Measurements from ENCODE around the gene MAD1L1.
A peak's percentile ranks its signal among the peaks of the same experiment; 100 is the strongest.

The MAD1L1 gene

DNA sequence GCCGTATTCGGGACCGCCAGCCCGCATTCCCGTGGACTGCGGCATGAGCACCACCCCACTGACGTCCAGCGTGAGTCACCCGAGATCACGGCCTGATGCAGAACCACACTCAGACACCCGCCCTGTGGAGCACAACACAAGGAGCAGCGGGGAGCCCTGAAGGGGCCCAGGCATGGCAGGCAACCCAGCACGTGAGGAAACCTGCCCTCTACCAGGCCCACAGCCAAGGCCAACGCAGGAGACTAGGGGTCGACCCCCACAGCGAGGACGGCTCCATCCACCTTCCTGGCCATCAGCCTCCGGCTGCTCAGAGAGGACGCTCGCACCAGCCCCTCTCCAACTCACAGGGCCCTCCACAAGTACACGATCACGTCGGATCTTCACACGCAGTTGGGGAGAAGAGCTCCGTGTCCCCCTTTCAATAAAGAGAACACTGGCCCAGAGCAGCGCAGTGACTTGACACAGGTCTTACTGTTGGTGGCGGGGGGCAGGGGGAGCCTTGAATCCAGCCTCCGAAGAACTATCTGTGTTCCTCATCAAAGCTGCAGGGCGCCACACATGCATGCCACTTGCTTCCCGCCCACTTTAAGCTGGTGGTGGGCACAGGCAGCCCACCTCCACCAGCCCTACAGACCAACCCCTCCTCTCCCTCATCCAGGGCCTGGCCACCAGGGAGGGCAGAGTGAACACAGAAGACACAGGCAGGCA is 22.0 kb downstream of the MAD1L1 start:
- TF ChIP-seq CTCF (conservative IDR thresholded peaks at IDR 0.05), result no peak

GRCh38 chr7:2209961-2210323 is 22.8 kb downstream of the MAD1L1 start:
- H3K27ac ChIP-seq, result no peak overlapping the region
- TF ChIP-seq CTCF (conservative IDR thresholded peaks at IDR 0.05), result no peak

More for the DNA sequence above, 22.0 kb downstream of the MAD1L1 start:
- H3K27ac ChIP-seq, result no peak overlapping the region

DNA sequence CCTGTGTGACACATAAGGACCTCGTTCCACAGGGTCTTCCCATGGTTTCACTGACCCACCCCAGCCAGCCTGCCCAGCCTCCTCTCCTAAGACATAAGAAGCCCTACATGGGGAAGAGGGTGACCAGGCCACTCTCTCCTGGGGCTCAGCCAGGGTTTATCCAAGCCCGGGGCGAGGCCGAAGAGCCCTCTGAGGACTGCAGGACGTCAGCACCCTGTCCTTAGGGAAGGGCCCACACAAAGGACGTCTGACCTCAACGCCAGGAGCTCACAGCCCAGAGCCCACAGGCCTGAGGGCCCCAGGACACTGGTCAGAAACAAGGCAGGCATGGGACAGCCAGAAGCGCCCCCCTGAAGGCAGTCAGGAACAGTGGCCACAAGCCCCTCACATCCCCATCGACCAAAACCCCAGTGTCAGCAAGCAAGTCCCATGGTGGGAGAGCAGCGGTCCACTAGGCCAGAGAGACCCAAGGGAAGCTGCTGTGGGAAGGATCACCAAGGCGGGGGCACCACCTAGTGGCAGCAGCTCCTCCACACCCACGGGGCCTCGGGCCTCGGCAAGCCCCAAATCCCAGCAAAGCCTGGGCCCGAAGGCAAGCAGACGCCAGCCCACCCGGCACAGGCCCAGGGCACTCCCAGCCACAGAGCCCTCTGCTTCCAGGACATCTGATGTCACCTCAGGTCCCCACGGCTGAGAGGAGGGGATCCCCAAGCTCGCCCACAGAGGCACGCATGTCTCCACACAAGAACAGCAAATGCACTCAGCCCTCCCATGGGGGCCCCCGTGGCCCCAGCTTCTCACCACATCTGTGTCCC is 23.4 kb downstream of the MAD1L1 start:
- H3K27ac ChIP-seq, result no peak overlapping the region
- peak; percentile 85 for TF ChIP-seq CTCF (conservative IDR thresholded peaks at IDR 0.05)

DNA sequence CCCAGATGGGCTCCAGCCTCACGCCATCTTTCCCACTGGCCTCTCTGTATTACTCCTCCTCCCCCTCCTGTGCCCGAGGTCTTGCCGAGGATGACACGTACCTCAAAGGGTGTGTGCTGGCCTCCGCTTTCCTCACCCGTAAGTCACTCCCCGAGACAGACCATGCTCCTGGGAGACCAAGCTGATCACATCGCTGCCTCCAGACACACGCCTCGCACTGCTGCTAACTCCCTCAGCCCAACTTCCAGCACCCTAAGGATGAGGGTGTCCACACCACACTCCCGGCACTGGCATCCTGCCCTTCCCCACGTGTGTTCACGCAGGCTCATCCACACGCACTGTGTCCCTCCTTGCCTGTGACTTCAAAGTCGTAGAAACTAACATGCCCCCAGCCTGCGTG is 24.0 kb downstream of the MAD1L1 start:
- no peak for TF ChIP-seq CTCF (conservative IDR thresholded peaks at IDR 0.05)
- no peak overlapping the region for H3K27ac ChIP-seq

- H3K27ac ChIP-seq, result no peak overlapping the region
- TF ChIP-seq CTCF (conservative IDR thresholded peaks at IDR 0.05), result no peak
These were observed 27.5 kb downstream of the MAD1L1 start for GRCh38 chr7:2205036-2205780.

DNA sequence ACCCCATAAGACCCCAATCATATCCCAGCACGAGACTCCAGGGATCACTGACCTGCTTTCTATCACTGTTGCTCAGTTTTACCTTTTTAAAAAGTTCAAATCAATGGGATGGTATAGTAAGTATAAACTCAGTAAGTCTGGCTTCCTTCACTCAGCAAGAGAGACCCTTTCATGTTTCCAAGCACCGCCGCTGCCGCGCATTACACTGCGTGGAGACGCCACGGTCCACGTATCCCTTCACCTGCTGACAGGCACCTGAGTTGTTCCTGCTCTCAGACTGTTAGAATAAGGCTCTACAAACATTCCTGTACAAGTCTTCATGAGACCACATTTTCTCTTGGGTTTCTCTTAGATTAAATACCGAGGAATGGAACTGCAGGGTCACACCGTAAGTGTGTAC is 28.3 kb downstream of the MAD1L1 start:
- TF ChIP-seq CTCF (conservative IDR thresholded peaks at IDR 0.05), result no peak
- H3K27ac ChIP-seq, result no peak overlapping the region

GRCh38 chr7:2203766-2204300 is 28.9 kb downstream of the MAD1L1 start:
- TF ChIP-seq CTCF (conservative IDR thresholded peaks at IDR 0.05), result no peak
- no peak overlapping the region for H3K27ac ChIP-seq
